Measurements from ENCODE around the gene SNAPIN. TPM values are rescaled to one million over a fixed set of nuclear protein-coding genes. Genes with fewer than 3 reads are reported as not detected.

The SNAPIN gene
- total and polyA plus RNA-seq, 9 of the 15 experiments (the other 6 are each of a cell fraction or from before 2014, with no cell fraction given), result 11.2 to 43.9 (median 32.3) TPM

GRCh38 chr1:153678519-153679336 lies 20.2 kb downstream of the SNAPIN start, which contains the start of gene NPR1 (continued):
- TF ChIP-seq GABPA (tag; conservative IDR thresholded peaks at IDR 0.05; ENCODE audit: low read depth), result no peak
- 0 out of 4 replicates have a peak, but pooled peaks of 1 of the 2 experiments have one; percentile 17 for TF ChIP-seq NRF1 (conservative IDR thresholded peaks at IDR 0.05 in 1 of 2, IDR thresholded peaks at IDR 0.05 in 1 of 2)
- TF ChIP-seq E2F3 (CRISPR knock-in tag; IDR thresholded peaks at IDR 0.05), result no peak
- no peak for TF ChIP-seq EZH2 (IDR thresholded peaks at IDR 0.05; ENCODE audit: borderline replicate concordance, low read depth, low read length)
- TF ChIP-seq TCF15 (CRISPR knock-in tag; IDR thresholded peaks at IDR 0.05), result no peak
- TF ChIP-seq, protein P1, sequence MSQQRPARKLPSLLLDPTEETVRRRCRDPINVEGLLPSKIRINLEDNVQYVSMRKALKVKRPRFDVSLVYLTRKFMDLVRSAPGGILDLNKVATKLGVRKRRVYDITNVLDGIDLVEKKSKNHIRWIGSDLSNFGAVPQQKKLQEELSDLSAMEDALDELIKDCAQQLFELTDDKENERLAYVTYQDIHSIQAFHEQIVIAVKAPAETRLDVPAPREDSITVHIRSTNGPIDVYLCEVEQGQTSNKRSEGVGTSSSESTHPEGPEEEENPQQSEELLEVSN (IDR thresholded peaks at IDR 0.05; ENCODE audit: borderline replicate concordance in 1 of 2, extremely low read depth in 1 of 2, insufficient read depth in 1 of 2, insufficient read length in 1 of 2, low read depth in 1 of 2, low read length in 1 of 2, poor library complexity in 1 of 2, severe bottlenecking in 1 of 2), result peak in 1 of 2 experiments; percentile 58
- no peak for TF ChIP-seq ZNF668 (CRISPR knock-in tag; IDR thresholded peaks at IDR 0.05)
- no peak for TF ChIP-seq RUNX1 (IDR thresholded peaks at IDR 0.05; ENCODE audit: low read depth)
- TF ChIP-seq CXXC5 (CRISPR knock-in tag; IDR thresholded peaks at IDR 0.05), result 0 out of 2 replicates have a peak, but pooled peaks have one; percentile 14
- no peak for TF ChIP-seq HNRNPK (IDR thresholded peaks at IDR 0.05; ENCODE audit: low read depth, low read length, poor library complexity, severe bottlenecking)
- TF ChIP-seq SPI1 (IDR thresholded peaks at IDR 0.05; ENCODE audit: borderline replicate concordance, low read depth, low read length), result no peak
- no peak for TF ChIP-seq SRF (CRISPR knock-in tag; IDR thresholded peaks at IDR 0.05)
- no peak for TF ChIP-seq ZNF197 (CRISPR knock-in tag; IDR thresholded peaks at IDR 0.05; ENCODE audit: low read depth)
- TF ChIP-seq SAFB (IDR thresholded peaks at IDR 0.05; ENCODE audit: borderline replicate concordance, low read depth, low read length), result no peak
- no peak for TF ChIP-seq ZNF699 (CRISPR knock-in tag; IDR thresholded peaks at IDR 0.05; ENCODE audit: insufficient replicate concordance)
- no peak for TF ChIP-seq FOXO4 (CRISPR knock-in tag; IDR thresholded peaks at IDR 0.05)
- no peak for TF ChIP-seq HNRNPL (IDR thresholded peaks at IDR 0.05; ENCODE audit: low read depth, low read length)
- TF ChIP-seq TEAD1 (CRISPR knock-in tag; IDR thresholded peaks at IDR 0.05), result no peak
- peak; percentile 18; the same call in 1 of the 2 replicates for TF ChIP-seq L3MBTL2 (IDR thresholded peaks at IDR 0.05)
- no peak for TF ChIP-seq ZNF589 (CRISPR knock-in tag; IDR thresholded peaks at IDR 0.05; ENCODE audit: low read depth)
- TF ChIP-seq NBN (IDR thresholded peaks at IDR 0.05; ENCODE audit: low read depth), result no peak
- TF ChIP-seq, protein P2, sequence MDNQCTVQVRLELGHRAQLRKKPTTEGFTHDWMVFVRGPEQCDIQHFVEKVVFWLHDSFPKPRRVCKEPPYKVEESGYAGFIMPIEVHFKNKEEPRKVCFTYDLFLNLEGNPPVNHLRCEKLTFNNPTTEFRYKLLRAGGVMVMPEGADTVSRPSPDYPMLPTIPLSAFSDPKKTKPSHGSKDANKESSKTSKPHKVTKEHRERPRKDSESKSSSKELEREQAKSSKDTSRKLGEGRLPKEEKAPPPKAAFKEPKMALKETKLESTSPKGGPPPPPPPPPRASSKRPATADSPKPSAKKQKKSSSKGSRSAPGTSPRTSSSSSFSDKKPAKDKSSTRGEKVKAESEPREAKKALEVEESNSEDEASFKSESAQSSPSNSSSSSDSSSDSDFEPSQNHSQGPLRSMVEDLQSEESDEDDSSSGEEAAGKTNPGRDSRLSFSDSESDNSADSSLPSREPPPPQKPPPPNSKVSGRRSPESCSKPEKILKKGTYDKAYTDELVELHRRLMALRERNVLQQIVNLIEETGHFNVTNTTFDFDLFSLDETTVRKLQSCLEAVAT (IDR thresholded peaks at IDR 0.05), result no peak
- no peak for TF ChIP-seq ZNF445 (CRISPR knock-in tag; IDR thresholded peaks at IDR 0.05; ENCODE audit: low read depth)
- TF ChIP-seq BACH1 (tag; IDR thresholded peaks at IDR 0.05), result no peak

Data from K562 (cell line).